ENCODE results near the gene CRYBB3. TPM values are rescaled to one million over a fixed set of nuclear protein-coding genes. Genes with fewer than 3 reads are reported as not detected.

Gene CRYBB3
- not detected for total RNA-seq

- DNase-seq (ENCODE audit: low spot score in 2 of 2) = no peak
- no peak within 1 kb of the TSS for H3K27ac ChIP-seq
- no peaks in the 10 kb centered on the region for H3K4me1 ChIP-seq
- intact Hi-C loops (cut with DNase I) = no loop called here
- H3K36me3 ChIP-seq = peaks cover 25 to 57% of the 10 kb centered on the region in 2 donors
- no peak for TF ChIP-seq CTCF (IDR thresholded peaks at IDR 0.05)
- no peaks in the 10 kb centered on the region for H3K27me3 ChIP-seq
- no peaks in the 10 kb centered on the region for H3K9me3 ChIP-seq
- H3K4me3 ChIP-seq = no peak within 1 kb of the TSS
Measured at GRCh38 chr22:25199731-25200520, at the start of gene CRYBB3. Gene CRYBB3, plus strand, starts transcription at chr22:25199858. Its CDS starts 1,539 bp downstream, at chr22:25201397.

- intact Hi-C loops (cut with DNase I) = no loop called here
- H3K9me3 ChIP-seq = no peaks in the 10 kb centered on the region
- peak in 1 of 2 donors; percentile 84 for DNase-seq (ENCODE audit: low spot score in 2 of 2)
- H3K4me1 ChIP-seq = peaks cover 0 to 29% of the 10 kb centered on the region in 2 donors
- H3K27me3 ChIP-seq = no peaks in the 10 kb centered on the region
- H3K4me3 ChIP-seq = no peak overlapping the region
- peak overlapping the region; percentile 17 to 49 for H3K27ac ChIP-seq
- TF ChIP-seq CTCF (IDR thresholded peaks at IDR 0.05) = no peak
- peaks cover 0 to 4% of the 10 kb centered on the region in 2 donors for H3K36me3 ChIP-seq
Measured at GRCh38 chr22:25153961-25154666, 45.5 kb upstream of the CRYBB3 start.

GRCh38 chr22:25154667-25154999, 45.0 kb upstream of the CRYBB3 start:
- Histone ChIP-seq H3K4me3 (no peak overlapping the region), H3K27ac (peak overlapping the region; percentile 17 to 49), H3K9me3 (no peaks in the 10 kb centered on the region), H3K36me3 (peaks cover 0 to 4% of the 10 kb centered on the region in 2 donors), H3K4me1 (peaks cover 0 to 29% of the 10 kb centered on the region in 2 donors), H3K27me3 (no peaks in the 10 kb centered on the region)
- no peak for TF ChIP-seq CTCF (IDR thresholded peaks at IDR 0.05)
- DNase-seq (ENCODE audit: low spot score in 2 of 2) = no peak
- intact Hi-C loops (cut with DNase I) = no loop called here

- no peak for TF ChIP-seq CTCF (IDR thresholded peaks at IDR 0.05)
- no peaks in the 10 kb centered on the region for H3K27me3 ChIP-seq
- DNase-seq (ENCODE audit: low spot score in 2 of 2) = no peak
- H3K4me3 ChIP-seq = no peak overlapping the region
- intact Hi-C loops (cut with DNase I) = no loop called here
- peaks cover 0 to 29% of the 10 kb centered on the region in 2 donors for H3K4me1 ChIP-seq
- no peak overlapping the region for H3K27ac ChIP-seq
- no peaks in the 10 kb centered on the region for H3K9me3 ChIP-seq
- peaks cover 0 to 7% of the 10 kb centered on the region in 2 donors for H3K36me3 ChIP-seq
Measured at GRCh38 chr22:25156736-25157135, 42.9 kb upstream of the CRYBB3 start.

- Histone ChIP-seq H3K9me3 (no peaks in the 10 kb centered on the region), H3K36me3 (peaks cover 0 to 7% of the 10 kb centered on the region in 2 donors), H3K27me3 (no peaks in the 10 kb centered on the region), H3K27ac (no peak overlapping the region), H3K4me1 (peaks cover 0 to 22% of the 10 kb centered on the region in 2 donors), H3K4me3 (no peak overlapping the region)
- DNase-seq (ENCODE audit: low spot score in 2 of 2) = no peak
- TF ChIP-seq CTCF (IDR thresholded peaks at IDR 0.05) = no peak
- intact Hi-C loops (cut with DNase I) = no loop called here
Measured at GRCh38 chr22:25159028-25159427, 40.6 kb upstream of the CRYBB3 start.
